ENCODE results near the gene GLTPD2.

Gene GLTPD2

DNA sequence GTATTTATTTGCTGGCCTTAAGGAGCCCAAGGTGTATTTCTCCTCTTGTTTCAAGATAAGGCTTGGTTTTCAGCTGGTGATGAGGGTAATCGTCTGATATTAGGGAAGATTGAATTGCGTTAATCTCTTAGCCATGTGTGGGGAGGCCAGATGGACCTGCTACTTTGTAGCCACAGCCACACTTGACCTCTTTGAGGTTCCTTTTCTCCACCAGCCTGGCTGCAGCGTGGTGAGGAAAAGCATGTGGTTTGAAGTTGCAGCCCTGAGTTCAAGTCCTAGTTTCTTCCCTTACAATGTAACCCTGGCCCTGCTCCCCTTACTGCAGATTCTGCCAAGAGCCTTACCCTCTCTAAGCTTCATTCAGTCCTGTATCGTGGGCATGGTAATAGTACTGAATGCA lies 47.5 kb downstream of the GLTPD2 start:
- Histone ChIP-seq H3K4me3 (ENCODE audit: low read depth, low read length) (peak overlapping the region; percentile 68), H3K27ac (peak overlapping the region; percentile 96), H3K36me3 (peaks cover 54% of the 10 kb centered on the region), H3K9me3 (ENCODE audit: severe bottlenecking) (no peaks in the 10 kb centered on the region), H3K27me3 (ENCODE audit: insufficient read depth, low read depth, severe bottlenecking) (no peaks in the 10 kb centered on the region)
- DNase-seq = peak; percentile 83
- TF ChIP-seq, protein P1, sequence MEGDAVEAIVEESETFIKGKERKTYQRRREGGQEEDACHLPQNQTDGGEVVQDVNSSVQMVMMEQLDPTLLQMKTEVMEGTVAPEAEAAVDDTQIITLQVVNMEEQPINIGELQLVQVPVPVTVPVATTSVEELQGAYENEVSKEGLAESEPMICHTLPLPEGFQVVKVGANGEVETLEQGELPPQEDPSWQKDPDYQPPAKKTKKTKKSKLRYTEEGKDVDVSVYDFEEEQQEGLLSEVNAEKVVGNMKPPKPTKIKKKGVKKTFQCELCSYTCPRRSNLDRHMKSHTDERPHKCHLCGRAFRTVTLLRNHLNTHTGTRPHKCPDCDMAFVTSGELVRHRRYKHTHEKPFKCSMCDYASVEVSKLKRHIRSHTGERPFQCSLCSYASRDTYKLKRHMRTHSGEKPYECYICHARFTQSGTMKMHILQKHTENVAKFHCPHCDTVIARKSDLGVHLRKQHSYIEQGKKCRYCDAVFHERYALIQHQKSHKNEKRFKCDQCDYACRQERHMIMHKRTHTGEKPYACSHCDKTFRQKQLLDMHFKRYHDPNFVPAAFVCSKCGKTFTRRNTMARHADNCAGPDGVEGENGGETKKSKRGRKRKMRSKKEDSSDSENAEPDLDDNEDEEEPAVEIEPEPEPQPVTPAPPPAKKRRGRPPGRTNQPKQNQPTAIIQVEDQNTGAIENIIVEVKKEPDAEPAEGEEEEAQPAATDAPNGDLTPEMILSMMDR (IDR thresholded peaks at IDR 0.05; ENCODE audit: low read depth, low read length) = no peak

DNA sequence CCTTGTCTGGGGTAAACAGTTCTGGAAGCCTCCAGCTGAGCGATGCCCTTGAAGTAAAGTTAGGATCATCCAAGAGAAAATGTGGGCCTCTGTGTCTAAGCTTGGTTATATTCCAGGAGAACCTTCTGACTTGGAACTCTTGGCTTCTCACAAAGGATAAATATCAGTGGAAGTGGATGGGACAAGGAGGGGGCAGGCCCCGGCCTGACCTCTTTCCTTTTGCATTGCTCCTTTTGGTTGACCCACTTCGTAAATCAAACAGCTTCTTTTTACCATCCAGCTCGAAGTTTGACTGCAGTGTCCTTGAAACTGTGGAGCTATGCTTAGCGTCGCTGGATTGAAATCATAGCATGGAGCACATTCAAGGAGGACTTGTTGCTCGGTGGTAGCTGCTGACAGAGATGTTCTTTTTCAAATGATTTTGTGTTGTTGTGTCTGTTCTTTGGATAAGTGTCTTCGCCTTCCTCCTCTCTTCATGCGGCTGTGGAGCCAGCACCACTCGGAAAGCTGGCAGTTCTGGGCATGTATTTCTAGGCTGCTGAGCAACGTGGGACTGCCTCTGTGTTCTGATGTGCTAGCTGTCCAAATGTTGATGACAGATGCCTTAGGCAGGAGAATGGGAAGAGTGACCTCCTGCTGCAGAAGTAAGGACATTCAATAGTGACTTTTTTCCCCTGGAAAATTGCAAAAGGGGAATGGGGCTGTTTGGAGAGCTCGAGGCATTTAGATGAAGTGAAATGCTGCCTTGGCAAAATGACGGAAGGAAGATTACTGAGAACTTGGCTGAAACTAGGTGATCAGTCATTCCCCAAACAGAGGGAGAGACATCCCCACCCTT lies 48.9 kb downstream of the GLTPD2 start:
- TF ChIP-seq, protein P1 (IDR thresholded peaks at IDR 0.05; ENCODE audit: low read depth, low read length) = no peak

DNA sequence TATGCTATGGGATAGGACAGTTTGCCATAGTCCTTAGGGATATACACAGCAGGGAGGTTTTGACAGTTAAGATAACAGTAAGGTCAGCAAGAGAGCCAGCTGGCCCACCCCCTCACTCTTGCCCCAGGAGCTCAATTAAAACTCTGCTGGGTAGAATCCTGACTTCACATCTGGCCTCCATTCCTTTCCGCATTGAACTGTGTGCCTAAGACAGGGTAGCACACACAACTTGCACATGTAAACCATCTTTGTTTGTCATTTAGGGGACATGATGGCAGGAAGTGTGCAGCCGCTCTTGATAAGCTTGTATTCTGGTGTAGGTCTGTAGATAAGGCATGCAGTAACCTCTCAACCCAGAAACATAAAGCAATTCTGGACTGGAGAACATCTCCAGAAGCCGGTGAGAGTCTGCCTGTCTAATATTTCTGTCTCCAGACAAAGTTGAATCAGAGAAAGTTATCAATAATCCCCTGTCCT lies 49.6 kb downstream of the GLTPD2 start:
- TF ChIP-seq, protein P1 (IDR thresholded peaks at IDR 0.05; ENCODE audit: low read depth, low read length) = no peak
- DNase-seq = no peak
- no peaks in the 10 kb centered on the region for H3K27me3 ChIP-seq (ENCODE audit: insufficient read depth, low read depth, severe bottlenecking)
- no peak overlapping the region for H3K4me3 ChIP-seq (ENCODE audit: low read depth, low read length)
- peak overlapping the region; percentile 96 for H3K27ac ChIP-seq
- no peaks in the 10 kb centered on the region for H3K9me3 ChIP-seq (ENCODE audit: severe bottlenecking)
- peaks cover 75% of the 10 kb centered on the region for H3K36me3 ChIP-seq

More for the DNA sequence above, 48.9 kb downstream of the GLTPD2 start:
- Histone ChIP-seq H3K27me3 (ENCODE audit: insufficient read depth, low read depth, severe bottlenecking) (no peaks in the 10 kb centered on the region), H3K4me3 (ENCODE audit: low read depth, low read length) (no peak overlapping the region), H3K27ac (peak overlapping the region; percentile 96), H3K9me3 (ENCODE audit: severe bottlenecking) (no peaks in the 10 kb centered on the region), H3K36me3 (peaks cover 68% of the 10 kb centered on the region)
- no peak for DNase-seq

DNA sequence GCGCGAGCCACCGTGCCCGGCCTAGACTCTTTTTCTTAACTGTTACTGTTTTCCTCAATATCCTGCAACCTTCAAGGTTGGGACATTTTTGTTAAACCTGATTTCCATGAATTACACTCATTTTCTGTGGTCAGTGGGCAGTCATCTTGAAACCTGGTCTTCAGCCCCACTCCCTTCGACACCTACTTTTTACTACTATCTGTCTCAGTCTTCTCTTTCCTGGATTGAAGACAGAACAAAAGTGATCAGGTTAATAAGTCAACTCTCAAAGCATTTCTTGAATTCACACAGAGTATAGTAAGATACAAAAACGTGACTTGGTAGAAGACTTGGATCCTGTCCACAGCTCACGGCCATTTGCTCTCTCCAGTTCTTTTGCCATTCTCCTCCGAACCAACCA lies 50.5 kb downstream of the GLTPD2 start:
- TF ChIP-seq, protein P1 (IDR thresholded peaks at IDR 0.05; ENCODE audit: low read depth, low read length) = no peak
- H3K4me3 ChIP-seq (ENCODE audit: low read depth, low read length) = no peak overlapping the region
- H3K27me3 ChIP-seq (ENCODE audit: insufficient read depth, low read depth, severe bottlenecking) = no peaks in the 10 kb centered on the region
- DNase-seq = no peak
- H3K9me3 ChIP-seq (ENCODE audit: severe bottlenecking) = no peaks in the 10 kb centered on the region
- peak overlapping the region; percentile 28 for H3K27ac ChIP-seq
- peaks cover 84% of the 10 kb centered on the region for H3K36me3 ChIP-seq

Measured in WERI-Rb-1 (cell line).